CD4-positive, alpha-beta T cell treated with Interleukin-17A for 4 hours (primary cell): ENCODE data around the gene STK38.
A peak's percentile ranks its signal among the peaks of the same experiment; 100 is the strongest.
"Not testable (repeated sequence)": the region's sequence is repeated elsewhere in the genome, so short reads cannot be mapped to it uniquely, and the experiment has no call there.

Experiments
- DNase-seq: peaks from one replicate; pipeline ENCODE4 v3.0.0-alpha.2; 2020; ENCODE audit warnings: mixed read lengths

Gene STK38

DNA sequence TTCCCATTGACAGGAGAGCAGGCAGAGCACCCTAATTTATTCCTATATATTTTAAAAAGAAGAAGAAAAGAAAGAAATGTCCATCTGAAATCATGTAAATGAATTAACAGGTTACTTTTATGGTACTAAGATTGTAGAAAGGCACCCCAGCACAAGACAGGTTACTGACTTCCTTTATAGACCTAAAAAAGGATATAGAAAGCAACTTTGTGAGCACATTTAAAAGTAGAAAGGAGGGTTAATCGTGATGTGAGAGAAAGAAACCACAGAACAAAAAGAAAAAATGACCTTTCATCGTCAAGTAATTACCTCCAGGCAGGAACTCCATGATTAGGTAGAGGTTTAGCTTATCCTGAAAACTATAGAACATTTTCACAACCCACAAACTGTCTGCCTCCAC, 29.9 kb downstream of the STK38 start:
- DNase-seq, result no peak

DNA sequence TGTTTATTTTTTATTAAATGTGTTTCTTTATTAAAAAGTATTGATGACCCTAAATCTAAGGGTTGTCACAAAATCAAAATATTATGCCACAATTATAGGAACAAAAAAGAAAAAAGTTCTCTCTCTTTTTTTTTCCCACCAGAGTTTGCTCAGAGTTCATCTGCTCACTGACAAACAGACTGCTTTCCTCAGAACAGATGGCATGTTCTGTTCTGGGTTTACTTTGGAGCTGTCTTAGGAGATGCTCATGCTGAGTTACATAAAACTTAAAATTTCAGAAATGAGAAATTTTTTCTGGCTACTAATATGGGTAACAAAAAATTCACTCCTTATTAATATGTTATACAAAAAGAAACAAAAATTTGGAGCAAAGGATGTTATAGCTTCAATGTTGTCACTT, 30.3 kb downstream of the STK38 start:
- no peak for DNase-seq

GRCh38 chr6:36516559-36516958, 30.7 kb downstream of the STK38 start:
- no peak for DNase-seq

GRCh38 chr6:36515844-36516243, 31.4 kb downstream of the STK38 start:
- no peak for DNase-seq

GRCh38 chr6:36514554-36515456, 32.5 kb downstream of the STK38 start:
- no peak for DNase-seq

- no peak for DNase-seq
These were observed 36.9 kb downstream of the STK38 start for GRCh38 chr6:36510365-36510764.

DNA sequence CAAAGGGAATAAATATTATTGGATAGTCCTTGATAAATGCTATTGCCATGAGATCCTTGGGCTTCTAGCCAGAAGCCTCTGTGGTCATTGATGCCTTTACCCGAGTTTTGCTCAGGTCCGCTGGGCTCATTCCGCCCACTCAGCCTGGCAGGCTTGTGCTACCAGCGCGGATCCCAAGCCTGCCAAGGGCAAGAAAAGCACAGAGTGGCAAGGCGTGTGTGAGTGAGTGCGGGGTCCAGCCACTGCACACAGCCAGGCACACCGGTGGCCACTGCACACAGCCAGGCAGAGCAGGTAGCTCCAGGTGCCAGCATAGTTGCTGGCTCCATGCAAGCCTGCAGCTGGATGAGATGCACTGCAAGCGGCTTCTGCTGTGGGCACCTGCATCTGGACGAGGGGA, 38.7 kb downstream of the STK38 start:
- no peak for DNase-seq

- DNase-seq, result no peak
These were observed 40.7 kb downstream of the STK38 start for GRCh38 chr6:36506611-36507010.

DNA sequence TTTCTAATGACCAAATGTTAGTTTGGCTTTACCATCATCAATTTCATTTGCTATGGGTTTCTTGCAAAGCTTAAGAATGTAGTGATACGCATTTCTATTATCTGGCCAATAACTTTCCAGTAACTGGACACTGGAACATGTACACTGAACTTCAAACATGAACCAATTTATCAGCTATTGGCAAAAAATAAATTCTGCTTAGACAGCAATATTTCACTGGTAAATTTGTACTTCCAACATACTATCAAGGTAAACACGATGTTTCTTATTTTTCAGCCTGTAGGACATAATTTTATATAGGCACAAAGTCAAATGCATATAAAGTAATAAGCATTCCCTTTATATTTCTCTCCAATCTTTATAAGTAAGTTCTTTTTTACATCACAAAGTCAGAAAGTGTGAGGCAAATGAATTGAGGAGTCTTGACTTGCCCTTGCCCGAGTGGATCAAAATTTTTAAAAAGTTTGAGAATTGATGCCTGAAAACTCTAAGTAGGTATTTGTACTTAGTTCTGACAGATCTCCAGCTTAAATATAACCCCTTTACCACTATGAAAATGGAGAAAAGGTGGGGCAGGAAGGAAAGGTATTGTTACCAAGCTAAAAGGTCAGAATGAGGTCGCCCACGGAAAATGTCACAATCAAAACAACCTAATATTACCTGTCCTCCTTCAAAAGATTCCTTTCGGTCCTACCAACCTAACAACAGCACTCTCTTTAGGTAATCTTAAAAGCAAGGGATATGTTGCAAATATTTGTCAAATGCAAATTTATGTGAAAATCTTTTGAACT, 41.3 kb downstream of the STK38 start:
- peak; percentile 26 for DNase-seq

DNA sequence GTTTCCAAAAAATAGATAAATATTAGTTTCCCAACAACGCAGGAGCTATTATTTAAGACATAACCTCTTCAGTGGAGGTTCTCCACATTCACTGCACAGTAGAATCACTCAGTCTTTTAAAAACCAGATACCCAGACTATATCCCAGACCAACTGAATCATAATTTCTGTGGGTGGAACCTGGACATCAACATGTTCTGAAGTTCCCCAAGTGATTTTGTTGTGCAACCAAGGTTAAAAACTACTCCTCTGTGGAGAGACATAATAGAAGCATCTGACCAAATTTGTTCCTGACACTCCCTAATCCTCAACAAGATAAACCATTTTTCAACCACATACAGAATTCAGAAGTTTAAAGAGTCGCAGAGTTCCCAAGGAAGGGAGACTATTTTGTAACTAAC, 42.3 kb downstream of the STK38 start:
- DNase-seq, result no peak

- DNase-seq, result no peak
These were observed 43.1 kb downstream of the STK38 start for GRCh38 chr6:36504181-36504580.

DNA sequence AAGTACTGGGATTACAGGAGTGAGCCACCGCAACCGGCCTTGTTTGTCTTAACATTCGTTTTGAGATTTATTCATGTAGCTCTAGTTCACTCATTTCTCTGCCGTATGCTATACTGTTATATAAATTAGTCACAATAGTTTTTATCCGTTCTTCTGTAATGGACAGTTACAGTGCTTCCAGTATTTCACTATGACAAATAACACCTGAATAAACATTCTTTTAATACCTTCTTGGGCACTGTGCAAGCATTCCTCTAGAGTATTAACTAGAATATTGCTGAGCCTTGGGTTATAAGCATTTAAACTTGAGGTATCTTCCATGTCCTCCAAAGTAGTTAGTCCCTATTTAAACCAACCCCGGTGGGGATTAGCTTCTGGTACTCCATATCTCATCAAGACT, 45.6 kb downstream of the STK38 start:
- DNase-seq, result no peak

GRCh38 chr6:36499918-36500317, 47.4 kb downstream of the STK38 start:
- no peak for DNase-seq

DNA sequence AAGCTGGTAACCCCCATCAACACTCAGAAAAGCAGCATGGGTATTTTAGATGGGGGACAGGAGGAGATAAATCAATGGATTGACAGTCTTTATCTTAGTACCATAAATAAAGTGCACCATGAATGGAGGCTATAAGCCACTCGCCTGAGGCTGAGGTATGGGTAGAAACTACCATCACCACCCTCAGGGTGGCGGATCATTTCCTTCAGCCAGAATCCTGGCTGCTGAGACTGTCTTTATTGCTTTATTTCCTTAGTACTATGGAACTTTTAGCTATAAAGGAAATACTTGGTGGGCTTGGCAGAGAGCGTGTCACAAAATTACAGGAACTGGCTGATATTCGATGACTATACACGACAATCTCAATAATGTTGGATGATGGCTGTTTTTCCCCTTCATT, 52.2 kb downstream of the STK38 start:
- DNase-seq, result no peak

- no peak for DNase-seq
These were observed 53.4 kb downstream of the STK38 start for GRCh38 chr6:36493859-36494258.

DNA sequence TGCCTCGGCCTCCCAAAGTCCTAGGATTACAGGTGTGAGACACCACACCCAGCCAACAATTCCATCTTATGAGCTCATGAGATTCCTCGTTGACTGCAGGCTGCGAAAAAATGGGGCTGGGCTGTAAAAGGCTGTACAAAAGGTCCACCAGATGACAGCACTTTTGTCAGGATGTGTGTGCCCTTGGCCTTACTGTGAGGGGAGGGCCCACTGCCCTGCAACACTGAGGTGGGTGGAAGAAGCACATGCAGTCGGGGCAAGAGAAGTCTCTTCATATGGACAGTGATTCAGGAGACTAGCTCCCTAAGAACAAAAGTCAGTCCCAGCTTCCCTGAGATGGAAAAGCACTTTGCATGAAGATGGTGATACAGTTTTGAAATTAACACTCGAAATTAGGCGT, 54.0 kb downstream of the STK38 start:
- no peak for DNase-seq

GRCh38 chr6:36492621-36493020, 54.7 kb downstream of the STK38 start:
- no peak for DNase-seq

DNA sequence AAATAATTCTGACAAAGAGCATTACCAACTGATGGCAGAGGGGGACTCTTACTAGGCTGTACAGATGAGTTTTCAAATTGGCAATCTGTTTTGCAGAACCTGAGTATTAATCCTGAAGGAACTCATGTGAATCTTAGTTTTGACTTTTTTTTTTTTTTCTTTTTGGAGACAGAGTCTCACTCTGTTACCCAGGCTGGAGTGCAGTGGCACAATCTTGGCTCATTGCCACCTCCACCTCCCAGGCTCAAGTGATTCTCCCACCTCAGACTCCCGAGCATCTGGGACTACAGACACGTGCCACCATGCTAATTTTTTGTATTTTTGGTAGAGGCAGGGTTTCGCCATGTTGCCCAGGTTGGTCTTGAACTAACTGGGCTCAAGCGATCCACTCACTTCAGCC, 55.2 kb downstream of the STK38 start:
- DNase-seq, result no peak

- DNase-seq, result no peak
These were observed 55.8 kb downstream of the STK38 start for GRCh38 chr6:36491378-36491965.

GRCh38 chr6:36489426-36489825, 57.9 kb downstream of the STK38 start:
- no peak for DNase-seq

- no peak for DNase-seq
These were observed 59.1 kb downstream of the STK38 start for GRCh38 chr6:36488221-36488620.

DNA sequence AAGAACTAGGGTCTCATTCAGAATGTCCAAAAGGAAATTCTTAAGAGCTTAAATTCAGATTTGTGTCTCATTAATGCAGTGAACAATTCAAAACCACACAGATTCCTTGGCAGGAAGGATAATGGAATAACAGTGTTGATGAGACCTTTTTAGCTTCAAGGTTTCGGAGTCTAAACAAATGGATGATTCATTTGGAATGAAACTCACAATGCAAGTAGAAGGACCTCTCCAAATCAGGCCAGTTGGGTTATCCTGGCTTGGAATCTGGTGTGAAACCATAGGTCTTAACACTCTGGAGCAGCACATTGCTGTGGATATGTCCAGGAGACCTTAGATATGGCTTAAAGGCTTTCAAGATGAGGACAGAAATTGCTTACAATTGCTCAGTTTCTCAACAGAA, 59.6 kb downstream of the STK38 start:
- DNase-seq, result no peak

GRCh38 chr6:36484736-36485135, 62.5 kb downstream of the STK38 start:
- DNase-seq, result no peak

GRCh38 chr6:36483326-36483725, 64.0 kb downstream of the STK38 start:
- DNase-seq, result not testable (repeated sequence)
